Measurements from ENCODE around the gene GPR31.

GRCh38 chr6:167122827-167123657, 34.7 kb downstream of the GPR31 start, which contains the start of gene CCR6:
- TF ChIP-seq CTCF (IDR thresholded peaks at IDR 0.05; ENCODE audit: insufficient read depth, low read depth, low read length) (no peak), EZH2 (IDR thresholded peaks at IDR 0.05; ENCODE audit: insufficient read depth, low read length) (no peak)

Data from astrocyte (in vitro differentiated cells and primary cell).